Coronary artery (tissue), 2 donors: ENCODE measurements around the gene HSFX3.
"Not testable (repeated sequence)": the region's sequence is repeated elsewhere in the genome, so short reads cannot be mapped to it uniquely, and the experiment has no call there.

Experiments
- DNase-seq: peaks from one replicate; pipeline ENCODE4 v3.0.0-alpha.2; 2017; ENCODE audit warnings: low spot score
- H3K27ac ChIP-seq, 2 donors: fragments of 200-600 bp; sonication (generic); one replicate each; pipeline ENCODE4 v1.5.1; 2016 to 2019
- H3K4me3 ChIP-seq: fragments of 200-600 bp; sonication (generic); 2 replicates; pipeline ENCODE4 v1.5.1; 2016; ENCODE audit warnings: mild to moderate bottlenecking, moderate library complexity
- TF ChIP-seq, protein P1 (sequence below): fragments of 200-600 bp; sonication (generic); IDR thresholded peaks from one replicate; pipeline ENCODE4 v1.5.1; 2019; ENCODE audit warnings: antibody characterized with exemption

HSFX3 gene

DNA sequence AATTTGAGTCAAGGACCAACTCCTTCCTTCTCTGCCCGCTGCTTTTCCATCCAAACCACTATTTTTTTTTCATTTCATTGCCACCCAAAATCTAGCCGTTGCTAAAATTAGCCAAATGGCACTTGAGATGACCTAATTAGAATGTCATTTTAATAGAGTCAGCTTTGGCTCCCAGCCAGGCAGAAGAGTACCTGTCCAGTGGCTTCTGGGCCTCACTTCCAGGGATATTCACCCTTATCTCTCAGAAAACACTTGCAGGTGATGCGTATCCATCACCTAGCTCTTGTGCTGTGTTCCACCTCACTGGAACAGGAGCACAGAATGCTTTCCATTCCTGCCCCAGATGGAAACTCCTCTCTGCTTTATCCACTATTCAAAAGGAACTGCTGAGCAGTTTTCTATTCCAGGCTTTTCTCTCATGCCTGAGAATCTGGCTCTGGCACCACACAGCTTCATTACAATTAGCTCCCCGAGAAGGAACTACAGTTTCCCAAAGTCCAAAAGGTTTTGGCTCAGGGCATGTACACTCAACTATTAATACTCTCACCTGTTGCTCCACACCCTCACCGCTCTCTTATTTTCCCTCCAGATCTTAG lies 19.1 kb upstream of the HSFX3 start:
- Histone ChIP-seq H3K4me3 (no peak overlapping the region), H3K27ac (no peak overlapping the region)
- DNase-seq, result no peak
- TF ChIP-seq, protein P1, sequence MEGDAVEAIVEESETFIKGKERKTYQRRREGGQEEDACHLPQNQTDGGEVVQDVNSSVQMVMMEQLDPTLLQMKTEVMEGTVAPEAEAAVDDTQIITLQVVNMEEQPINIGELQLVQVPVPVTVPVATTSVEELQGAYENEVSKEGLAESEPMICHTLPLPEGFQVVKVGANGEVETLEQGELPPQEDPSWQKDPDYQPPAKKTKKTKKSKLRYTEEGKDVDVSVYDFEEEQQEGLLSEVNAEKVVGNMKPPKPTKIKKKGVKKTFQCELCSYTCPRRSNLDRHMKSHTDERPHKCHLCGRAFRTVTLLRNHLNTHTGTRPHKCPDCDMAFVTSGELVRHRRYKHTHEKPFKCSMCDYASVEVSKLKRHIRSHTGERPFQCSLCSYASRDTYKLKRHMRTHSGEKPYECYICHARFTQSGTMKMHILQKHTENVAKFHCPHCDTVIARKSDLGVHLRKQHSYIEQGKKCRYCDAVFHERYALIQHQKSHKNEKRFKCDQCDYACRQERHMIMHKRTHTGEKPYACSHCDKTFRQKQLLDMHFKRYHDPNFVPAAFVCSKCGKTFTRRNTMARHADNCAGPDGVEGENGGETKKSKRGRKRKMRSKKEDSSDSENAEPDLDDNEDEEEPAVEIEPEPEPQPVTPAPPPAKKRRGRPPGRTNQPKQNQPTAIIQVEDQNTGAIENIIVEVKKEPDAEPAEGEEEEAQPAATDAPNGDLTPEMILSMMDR, result no peak

DNA sequence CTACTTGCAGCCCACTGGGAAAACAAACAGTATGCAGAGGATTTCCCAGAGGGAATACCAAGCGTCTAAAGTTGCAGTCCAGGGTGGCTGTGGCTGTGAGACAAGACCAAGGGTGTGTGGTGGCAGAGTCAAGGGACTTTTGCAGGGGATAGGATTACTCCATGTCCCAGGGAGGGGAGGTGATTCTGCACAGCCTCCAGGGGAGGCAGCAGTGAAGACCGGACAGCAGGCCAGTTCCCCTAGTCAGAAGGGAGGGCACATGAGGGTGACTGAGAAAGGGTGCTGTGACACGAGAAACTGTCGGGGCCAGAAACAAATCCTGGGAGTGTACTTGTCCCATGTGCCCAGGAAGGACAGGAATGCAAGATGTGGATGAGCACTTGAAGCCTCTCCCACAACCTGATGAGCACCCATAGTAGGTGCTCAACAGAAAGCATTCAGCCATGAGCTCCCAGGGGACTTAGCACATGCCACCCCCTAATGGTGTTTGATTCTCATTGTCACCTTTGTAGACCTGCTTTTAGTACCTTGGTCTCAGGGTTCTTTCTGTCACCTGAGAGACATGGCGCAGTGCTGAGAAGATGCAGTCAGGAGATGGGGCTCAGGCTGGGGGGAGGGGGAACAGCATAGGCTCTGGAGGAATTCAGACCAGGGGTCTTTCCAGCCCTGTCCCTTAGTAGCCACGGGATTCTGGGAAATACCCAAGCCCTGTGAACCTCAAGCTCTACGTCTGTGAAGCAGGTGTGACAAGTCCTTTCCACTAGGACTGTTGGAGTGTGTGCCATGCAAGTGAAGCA lies 18.1 kb upstream of the HSFX3 start:
- TF ChIP-seq, protein P1, result no peak
- no peak for DNase-seq
- H3K27ac ChIP-seq, result no peak overlapping the region
- H3K4me3 ChIP-seq, result no peak overlapping the region

DNA sequence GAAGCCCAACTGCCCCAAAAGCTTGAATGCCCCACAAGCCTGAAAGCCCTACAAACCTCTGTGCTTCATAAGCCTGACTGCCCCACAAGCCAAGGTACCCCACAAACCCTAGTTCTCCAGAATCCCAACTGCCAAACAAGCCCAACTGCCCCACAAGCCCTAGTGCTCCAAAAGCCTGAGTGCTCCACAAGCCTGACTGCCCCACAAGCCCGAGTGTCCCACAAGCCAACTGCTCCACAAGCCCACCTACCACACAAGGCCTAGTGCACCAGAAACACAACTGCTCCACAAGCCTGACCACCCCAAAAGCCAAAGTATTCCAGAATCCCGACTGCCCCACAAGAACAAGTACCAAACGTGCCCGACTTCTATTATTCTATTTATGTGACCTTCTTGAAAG lies 13.6 kb upstream of the HSFX3 start:
- Histone ChIP-seq H3K27ac (no peak overlapping the region), H3K4me3 (no peak overlapping the region)
- no peak for DNase-seq
- TF ChIP-seq, protein P1, result no peak

DNA sequence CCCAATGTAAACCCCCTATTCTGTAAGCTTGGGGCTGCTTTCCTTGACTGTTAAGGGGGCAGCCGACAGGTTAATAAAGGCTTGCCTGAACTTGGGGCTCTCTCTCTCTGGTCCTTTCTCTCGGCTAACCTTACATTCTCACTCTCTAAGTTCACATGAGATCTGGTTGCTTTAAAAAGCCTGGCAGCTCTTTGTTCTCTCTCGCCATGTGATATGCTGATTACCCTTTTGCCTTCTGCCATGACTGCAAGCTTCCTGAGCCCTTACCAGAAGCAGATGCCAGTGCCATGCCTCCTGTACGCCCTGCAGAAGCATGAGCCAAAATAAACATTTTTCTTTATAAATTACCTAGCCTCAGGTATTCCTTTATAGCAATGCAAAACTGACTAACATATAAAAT lies 5.5 kb upstream of the HSFX3 start:
- DNase-seq, H3K27ac ChIP-seq, H3K4me3 ChIP-seq: not testable (repeated sequence)

DNA sequence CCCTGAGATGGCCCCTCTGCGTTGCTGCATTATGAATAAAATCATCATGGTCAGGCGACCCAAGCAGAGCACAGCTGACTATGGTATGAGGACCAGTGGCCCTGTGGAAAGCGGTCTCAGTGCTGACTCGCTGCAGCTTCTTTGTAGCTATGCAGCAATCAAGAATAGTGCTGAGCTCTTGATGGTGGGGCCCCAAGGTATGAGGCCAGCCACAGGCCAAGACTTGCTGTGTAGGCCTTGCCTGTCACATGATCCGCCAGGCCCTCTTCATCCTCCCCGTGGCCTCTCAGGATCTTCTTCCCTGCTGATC lies 2.2 kb upstream of the HSFX3 start:
- not testable (repeated sequence) for H3K4me3 ChIP-seq, H3K27ac ChIP-seq, DNase-seq

DNA sequence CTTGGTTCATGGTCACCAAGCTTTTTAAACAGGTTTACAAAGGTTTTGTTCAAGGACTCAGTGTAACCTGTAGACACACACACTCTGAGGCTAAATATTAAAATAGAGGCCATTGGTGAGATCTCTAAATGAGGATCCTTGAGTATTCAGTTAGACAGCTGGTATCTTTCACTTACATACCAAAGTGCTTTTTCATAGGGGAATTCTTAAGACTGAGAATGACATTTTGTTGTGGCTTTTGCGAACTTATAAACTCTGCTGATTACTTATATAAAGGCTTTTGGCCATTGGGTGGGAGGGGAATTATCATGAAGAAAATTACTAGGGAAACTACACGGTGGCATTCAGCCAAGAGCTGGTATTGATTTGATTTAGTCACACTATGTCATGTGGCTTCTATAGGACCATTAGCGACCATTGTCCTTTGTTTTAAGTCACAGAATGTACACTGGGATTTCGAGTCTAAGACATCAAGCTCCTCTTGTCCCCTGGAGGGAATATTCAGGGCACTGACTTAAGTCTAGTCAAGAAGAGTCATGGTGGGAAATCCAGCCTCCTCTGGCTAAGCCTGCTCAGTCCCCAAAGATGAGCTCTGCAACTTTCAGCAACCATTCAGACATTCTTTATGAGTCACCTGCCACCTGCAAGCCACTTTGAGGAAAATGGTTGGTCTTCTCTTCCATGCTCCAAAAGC lies 1.7 kb upstream of the HSFX3 start:
- not testable (repeated sequence) for H3K27ac ChIP-seq, DNase-seq, H3K4me3 ChIP-seq

DNA sequence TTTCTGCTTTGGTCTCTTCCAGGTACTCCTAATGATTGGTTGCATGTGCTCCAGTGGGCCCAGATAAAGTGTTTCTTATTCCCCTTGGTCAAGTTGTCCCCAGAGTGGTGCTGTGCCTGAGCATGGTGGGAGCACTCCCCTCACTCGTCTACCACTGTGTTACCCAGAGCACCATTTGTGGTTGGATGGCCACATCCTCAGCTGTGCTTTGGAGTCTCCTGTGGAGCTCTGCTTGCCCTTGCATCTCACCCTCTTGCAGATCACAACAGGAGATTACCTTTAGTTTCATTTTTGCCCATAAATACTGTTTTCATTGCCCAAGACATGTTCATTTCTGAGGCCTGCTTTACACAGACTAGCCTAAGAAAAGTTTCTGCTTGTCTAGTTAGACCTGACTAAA lies 730 bp upstream of the HSFX3 start:
- not testable (repeated sequence) for DNase-seq, H3K27ac ChIP-seq, H3K4me3 ChIP-seq

DNA sequence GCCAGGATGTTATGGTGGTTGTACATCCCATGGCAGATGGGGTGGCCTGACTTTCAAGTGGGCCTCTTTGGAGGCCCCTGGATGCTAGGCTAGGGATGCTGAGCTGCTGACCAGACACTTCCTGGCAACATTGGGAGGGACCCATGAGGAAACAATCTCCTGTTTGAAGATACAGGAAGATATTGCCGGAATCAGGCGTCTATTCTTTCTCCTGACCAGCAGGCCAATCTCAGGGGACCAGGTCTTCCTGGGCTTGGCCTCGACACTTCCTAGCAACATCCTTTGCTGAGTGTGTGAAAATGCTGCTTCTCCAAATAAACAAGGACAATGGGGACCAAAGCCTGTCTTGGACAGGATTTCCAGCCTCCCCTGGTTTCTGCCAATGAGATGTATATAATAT lies 1.9 kb downstream of the HSFX3 start:
- not testable (repeated sequence) for DNase-seq, H3K27ac ChIP-seq, H3K4me3 ChIP-seq

DNA sequence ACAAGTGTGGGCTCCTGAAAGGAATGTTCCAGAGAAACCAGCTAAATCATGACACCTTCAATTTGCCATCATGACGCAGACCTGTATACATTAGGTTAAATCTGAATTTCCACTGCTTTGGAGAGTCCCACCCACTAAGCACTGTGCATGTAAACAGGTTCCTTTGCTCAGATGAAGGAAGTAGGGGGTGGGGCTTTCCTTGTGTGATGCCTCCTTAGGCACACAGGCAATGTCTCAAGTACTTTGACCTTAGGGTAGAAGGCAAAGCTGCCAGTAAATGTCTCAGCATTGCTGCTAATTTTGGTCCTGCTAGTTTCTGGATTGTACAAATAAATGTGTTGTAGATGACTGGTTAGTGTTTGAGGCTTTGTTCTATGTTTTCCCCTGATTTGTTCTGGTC lies 2.8 kb downstream of the HSFX3 start:
- not testable (repeated sequence) for DNase-seq, H3K4me3 ChIP-seq, H3K27ac ChIP-seq

DNA sequence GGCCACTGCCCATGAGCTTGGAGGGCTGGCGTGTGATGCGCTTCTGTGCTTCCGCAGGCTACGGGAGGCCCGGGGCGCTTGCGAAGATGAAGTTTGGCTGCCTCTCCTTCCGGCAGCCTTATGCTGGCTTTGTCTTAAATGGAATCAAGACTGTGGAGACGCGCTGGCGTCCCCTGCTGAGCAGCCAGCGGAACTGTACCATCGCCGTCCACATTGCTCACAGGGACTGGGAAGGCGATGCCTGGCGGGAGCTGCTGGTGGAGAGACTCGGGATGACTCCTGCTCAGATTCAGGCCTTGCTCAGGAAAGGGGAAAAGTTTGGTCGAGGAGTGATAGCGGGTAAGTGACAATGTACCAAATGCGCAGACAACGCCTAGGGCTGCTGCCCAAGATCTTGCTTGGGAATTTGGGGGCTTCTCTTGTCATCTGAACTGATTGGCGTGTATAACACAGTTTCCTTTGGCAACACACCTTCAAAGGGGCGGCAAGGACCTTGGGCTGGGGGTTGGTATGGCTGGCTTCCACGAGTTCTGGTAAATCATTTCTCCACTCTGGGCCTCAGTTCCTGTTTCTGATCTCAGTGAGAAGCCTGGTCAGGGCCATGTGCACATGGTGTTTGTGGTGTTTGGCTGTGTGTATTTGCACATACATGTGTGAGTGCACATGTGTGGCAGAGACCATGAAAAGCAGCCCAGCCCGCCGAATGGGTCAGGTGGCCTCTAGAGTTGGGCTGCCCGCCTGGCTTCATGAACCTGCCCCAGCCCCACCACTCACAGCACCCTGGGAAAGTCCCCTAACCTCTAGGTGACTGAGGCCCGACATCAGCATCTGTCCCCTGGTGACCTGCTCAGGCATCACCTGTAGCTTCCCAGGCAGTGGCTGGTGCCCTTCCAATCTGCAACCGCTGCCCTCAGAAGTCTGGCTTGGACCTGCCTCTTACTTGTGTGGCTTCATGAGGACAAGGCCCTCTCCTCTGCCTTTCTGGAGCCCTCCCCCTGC lies 3.9 kb downstream of the HSFX3 start:
- not testable (repeated sequence) for DNase-seq, H3K27ac ChIP-seq, H3K4me3 ChIP-seq
